Activated CD8-positive, alpha-beta T cell treated with anti-CD3 and anti-CD28 coated beads, Interleukin-2, amount 10 ng/mL, durations not matched to agents 7 days and 5 days (primary cell): ENCODE results near the gene C16orf95. TPM values are rescaled to one million over a fixed set of nuclear protein-coding genes. Genes with fewer than 3 reads are reported as not detected.
"Not testable (repeated sequence)": the region's sequence is repeated elsewhere in the genome, so short reads cannot be mapped to it uniquely, and the experiment has no call there.

ENCODE experiments used
- ATAC-seq: fragments of 150-1000 bp; cut with Tn5 transposase; one replicate; pipeline ENCODE4 v1.10.0; 2021; ENCODE audit warnings: moderate library complexity
- CTCF ChIA-PET: fragments of 350-600 bp; sonication (Branson Sonifier 250); formaldehyde crosslinking; loops from one replicate; lab custom pipeline; 2021; ENCODE audit warnings: antibody characterized with exemption; lab: Charles Lee
- POLR2A ChIA-PET: fragments of 350-600 bp; sonication (Branson Sonifier 250); formaldehyde crosslinking; loops from one replicate; lab custom pipeline; 2021; ENCODE audit warnings: antibody characterized with exemption; lab: Charles Lee
- DNase-seq: peaks from one replicate; pipeline ENCODE4 v3.0.0-alpha.2; 2020
- H3K27ac Mint-ChIP-seq: one replicate; pipeline ENCODE4 v1.8.0; 2021; ENCODE audit warnings: mild to moderate bottlenecking, mixed read lengths
- H3K27me3 Mint-ChIP-seq: one replicate; pipeline ENCODE4 v1.8.0; 2021; ENCODE audit warnings: low read depth, mixed read lengths
- H3K36me3 Mint-ChIP-seq: one replicate; pipeline ENCODE4 v1.8.0; 2021; ENCODE audit warnings: low read depth, mixed read lengths
- H3K4me1 Mint-ChIP-seq: one replicate; pipeline ENCODE4 v1.8.0; 2021; ENCODE audit warnings: low read depth, mixed read lengths
- H3K4me3 Mint-ChIP-seq: one replicate; pipeline ENCODE4 v1.8.0; 2021; ENCODE audit warnings: mild to moderate bottlenecking, mixed read lengths
- H3K9me3 Mint-ChIP-seq: one replicate; pipeline ENCODE4 v1.8.0; 2022; ENCODE audit warnings: mixed read lengths; ENCODE audit not compliant: insufficient read depth
- total RNA-seq, 2 experiments: library from RNA; stranded (reverse); gene quantifications; one replicate each; pipeline ENCODE4 v1.2.3, GENCODE V29; 2021

C16orf95 gene
- total RNA-seq, 2 experiments from 2014 or later = 7.2 to 9.4 TPM

GRCh38 chr16:87276091-87276701 is 41.0 kb downstream of the C16orf95 start:
- POLR2A ChIA-PET = no interaction called here

GRCh38 chr16:87274794-87275193 is 42.4 kb downstream of the C16orf95 start:
- Mint-ChIP-seq H3K4me3 (no peak overlapping the region), H3K27me3 (no peaks in the 10 kb centered on the region), H3K9me3 (peaks cover 4% of the 10 kb centered on the region), H3K4me1 (peaks cover 12% of the 10 kb centered on the region), H3K27ac (no peak overlapping the region), H3K36me3 (no peaks in the 10 kb centered on the region)
- no peak for DNase-seq
- ATAC-seq = no peak
- ChIA-PET POLR2A (no interaction called here), CTCF (no interaction called here)

More at GRCh38 chr16:87276091-87276701, 41.0 kb downstream of the C16orf95 start:
- H3K36me3 Mint-ChIP-seq = no peaks in the 10 kb centered on the region
- no peaks in the 10 kb centered on the region for H3K27me3 Mint-ChIP-seq
- ATAC-seq = no peak
- peaks cover 12% of the 10 kb centered on the region for H3K4me1 Mint-ChIP-seq
- H3K9me3 Mint-ChIP-seq = no peaks in the 10 kb centered on the region
- H3K4me3 Mint-ChIP-seq = no peak overlapping the region
- CTCF ChIA-PET = no interaction called here
- H3K27ac Mint-ChIP-seq = no peak overlapping the region
- DNase-seq = no peak

GRCh38 chr16:87273471-87274030 is 43.6 kb downstream of the C16orf95 start:
- H3K9me3 Mint-ChIP-seq = peaks cover 4% of the 10 kb centered on the region
- CTCF ChIA-PET = no interaction called here
- H3K4me3 Mint-ChIP-seq = no peak overlapping the region
- H3K4me1 Mint-ChIP-seq = peaks cover 12% of the 10 kb centered on the region
- DNase-seq = no peak
- H3K27ac Mint-ChIP-seq = no peak overlapping the region
- no peaks in the 10 kb centered on the region for H3K36me3 Mint-ChIP-seq
- no peak for ATAC-seq
- no peaks in the 10 kb centered on the region for H3K27me3 Mint-ChIP-seq
- POLR2A ChIA-PET = no interaction called here

GRCh38 chr16:87271256-87271655 is 45.9 kb downstream of the C16orf95 start:
- DNase-seq = no peak
- ATAC-seq = no peak
- Mint-ChIP-seq H3K27me3 (no peaks in the 10 kb centered on the region), H3K27ac (no peak overlapping the region), H3K36me3 (no peaks in the 10 kb centered on the region), H3K4me1 (peaks cover 9% of the 10 kb centered on the region), H3K9me3 (peaks cover 4% of the 10 kb centered on the region), H3K4me3 (no peak overlapping the region)
- ChIA-PET CTCF (interaction anchor here (1.4 kb wide), 1 partner anchor 12 kb away, joined by 3 read pairs; no protein-coding TSS in a partner anchor), POLR2A (no interaction called here)

- Mint-ChIP-seq H3K4me1 (no peaks in the 10 kb centered on the region), H3K27ac (no peak overlapping the region), H3K27me3 (no peaks in the 10 kb centered on the region), H3K4me3 (no peak overlapping the region), H3K9me3 (peaks cover 4% of the 10 kb centered on the region), H3K36me3 (no peaks in the 10 kb centered on the region)
- ATAC-seq (no peak), DNase-seq (no peak)
- CTCF ChIA-PET = interaction anchor here (1.0 kb wide), 1 partner anchor 10 kb away, joined by 3 read pairs; no protein-coding TSS in a partner anchor
- POLR2A ChIA-PET = no interaction called here
Observed at GRCh38 chr16:87267566-87267965, 49.6 kb downstream of the C16orf95 start.

GRCh38 chr16:87266846-87267245 is 50.3 kb downstream of the C16orf95 start:
- Mint-ChIP-seq H3K4me3 (no peak overlapping the region), H3K4me1 (no peaks in the 10 kb centered on the region), H3K36me3 (peaks cover under 1% of the 10 kb centered on the region), H3K27ac (no peak overlapping the region), H3K27me3 (no peaks in the 10 kb centered on the region), H3K9me3 (peaks cover 6% of the 10 kb centered on the region)
- ChIA-PET CTCF (no interaction called here), POLR2A (no interaction called here)
- no peak for ATAC-seq
- DNase-seq = no peak

GRCh38 chr16:87265261-87265660 is 51.9 kb downstream of the C16orf95 start:
- ChIA-PET POLR2A (no interaction called here), CTCF (no interaction called here)
- no peaks in the 10 kb centered on the region for H3K4me1 Mint-ChIP-seq
- no peak overlapping the region for H3K4me3 Mint-ChIP-seq
- peaks cover 17% of the 10 kb centered on the region for H3K9me3 Mint-ChIP-seq
- no peaks in the 10 kb centered on the region for H3K27me3 Mint-ChIP-seq
- H3K36me3 Mint-ChIP-seq = peaks cover 3% of the 10 kb centered on the region
- H3K27ac Mint-ChIP-seq = no peak overlapping the region
- ATAC-seq (no peak), DNase-seq (no peak)

GRCh38 chr16:87264634-87265033 is 52.6 kb downstream of the C16orf95 start:
- POLR2A ChIA-PET = no interaction called here

GRCh38 chr16:87263418-87264052 is 53.7 kb downstream of the C16orf95 start:
- no peak overlapping the region for H3K27ac Mint-ChIP-seq
- POLR2A ChIA-PET = no interaction called here
- CTCF ChIA-PET = no interaction called here
- H3K4me3 Mint-ChIP-seq = no peak overlapping the region
- peaks cover 3% of the 10 kb centered on the region for H3K36me3 Mint-ChIP-seq
- H3K4me1 Mint-ChIP-seq = no peaks in the 10 kb centered on the region
- ATAC-seq = no peak
- no peak for DNase-seq
- peaks cover 15% of the 10 kb centered on the region for H3K9me3 Mint-ChIP-seq
- H3K27me3 Mint-ChIP-seq = no peaks in the 10 kb centered on the region

More at GRCh38 chr16:87264634-87265033, 52.6 kb downstream of the C16orf95 start:
- Mint-ChIP-seq H3K4me1 (no peaks in the 10 kb centered on the region), H3K9me3 (peaks cover 15% of the 10 kb centered on the region), H3K4me3 (no peak overlapping the region), H3K27me3 (no peaks in the 10 kb centered on the region), H3K36me3 (peaks cover 3% of the 10 kb centered on the region), H3K27ac (no peak overlapping the region)
- no peak for DNase-seq
- no peak for ATAC-seq
- CTCF ChIA-PET = no interaction called here

- H3K9me3 Mint-ChIP-seq = peaks cover 15% of the 10 kb centered on the region
- POLR2A ChIA-PET = no interaction called here
- H3K36me3 Mint-ChIP-seq = peaks cover 3% of the 10 kb centered on the region
- DNase-seq (no peak), ATAC-seq (no peak)
- no peak overlapping the region for H3K4me3 Mint-ChIP-seq
- no peaks in the 10 kb centered on the region for H3K27me3 Mint-ChIP-seq
- no peaks in the 10 kb centered on the region for H3K4me1 Mint-ChIP-seq
- CTCF ChIA-PET = interaction anchor here (1.6 kb wide), 1 partner anchor 12 kb away, joined by 3 read pairs; no protein-coding TSS in a partner anchor
- H3K27ac Mint-ChIP-seq = no peak overlapping the region
Observed at GRCh38 chr16:87259431-87259830, 57.8 kb downstream of the C16orf95 start.

- H3K27ac Mint-ChIP-seq, H3K4me3 Mint-ChIP-seq, H3K4me1 Mint-ChIP-seq, POLR2A ChIA-PET, H3K36me3 Mint-ChIP-seq, H3K27me3 Mint-ChIP-seq, ATAC-seq, DNase-seq: not testable (repeated sequence)
- CTCF ChIA-PET = interaction anchor here (1.6 kb wide), 1 partner anchor 13 kb away, joined by 3 read pairs; no protein-coding TSS in a partner anchor
- peaks cover 15% of the 10 kb centered on the region for H3K9me3 Mint-ChIP-seq
Observed at GRCh38 chr16:87258653-87259052, 58.5 kb downstream of the C16orf95 start.

- no peak for DNase-seq
- ChIA-PET POLR2A (no interaction called here), CTCF (no interaction called here)
- H3K27me3 Mint-ChIP-seq = no peaks in the 10 kb centered on the region
- no peak for ATAC-seq
- no peak overlapping the region for H3K4me3 Mint-ChIP-seq
- H3K4me1 Mint-ChIP-seq = peaks cover 6% of the 10 kb centered on the region
- no peak overlapping the region for H3K27ac Mint-ChIP-seq
- peaks cover 7% of the 10 kb centered on the region for H3K9me3 Mint-ChIP-seq
- H3K36me3 Mint-ChIP-seq = no peaks in the 10 kb centered on the region
Observed at GRCh38 chr16:87255866-87256265, 61.3 kb downstream of the C16orf95 start.
